IMR-90 (cell line): ENCODE measurements around the gene ENTREP3. TPM values are rescaled to one million over a fixed set of nuclear protein-coding genes. Genes with fewer than 3 reads are reported as not detected.

ENCODE experiments used
- ATAC-seq: fragments of 200-7000 bp; cut with Tn5 transposase; 2 replicates; pipeline ENCODE4 v1.9.1; 2020; ENCODE audit warnings: low read depth, mild to moderate bottlenecking, moderate library complexity
- BruUV-seq: library from RNA; stranded (reverse); fragments of 400-500 nt; replicated peaks from 2 replicates; lab custom pipeline; 2021; lab: Mats Ljungman, UMichigan
- CTCF ChIA-PET: fragments of 300-600 bp; formaldehyde crosslinking; extraction: SDS; loops from one replicate; lab custom pipeline; 2021; ENCODE audit warnings: antibody characterized with exemption; lab: Yijun Ruan, JAX
- POLR2A ChIA-PET: fragments of 300-600 bp; sonication (Branson Sonifier 250); formaldehyde crosslinking; loops from one replicate; lab custom pipeline; 2022; ENCODE audit warnings: antibody characterized with exemption; ENCODE audit not compliant: unreplicated experiment; lab: Charles Lee
- DNase-seq: peaks from one replicate; pipeline ENCODE4 v3.0.0; 2013
- H2AFZ ChIP-seq: replicated peaks from 2 replicates; pipeline ENCODE3; 2013; ENCODE audit warnings: low read length, mild to moderate bottlenecking; ENCODE audit not compliant: poor library complexity
- H2AK5ac ChIP-seq: 2 replicates; pipeline ENCODE4 v1.6.1; 2013; ENCODE audit warnings: low read depth, low read length, inconsistent platforms
- H2AK9ac ChIP-seq: replicated peaks from 2 replicates; pipeline ENCODE3; 2013; ENCODE audit warnings: mild to moderate bottlenecking, low read depth, low read length, moderate library complexity; ENCODE audit not compliant: poor library complexity
- H2BK120ac ChIP-seq: 2 replicates; pipeline ENCODE4 v1.6.1; 2013; ENCODE audit warnings: low read depth, low read length, inconsistent platforms
- H2BK15ac ChIP-seq: 3 replicates; pipeline ENCODE4 v1.6.1; 2013; ENCODE audit warnings: low read depth, low read length, inconsistent platforms
- H2BK20ac ChIP-seq: 2 replicates; pipeline ENCODE4 v1.6.1; 2013; ENCODE audit warnings: low read depth, mild to moderate bottlenecking, inconsistent platforms, low read length, moderate library complexity
- H2BK5ac ChIP-seq: 2 replicates; pipeline ENCODE4 v1.6.1; 2013; ENCODE audit warnings: mild to moderate bottlenecking, low read depth, low read length, inconsistent platforms; ENCODE audit not compliant: poor library complexity, severe bottlenecking
- H3K14ac ChIP-seq: replicated peaks from 2 replicates; pipeline ENCODE4 v1.6.1; 2013; ENCODE audit warnings: low read depth, low read length, inconsistent platforms
- H3K18ac ChIP-seq: 2 replicates; pipeline ENCODE4 v1.6.1; 2013; ENCODE audit warnings: low read depth, low read length, control low read depth
- H3K23ac ChIP-seq: 2 replicates; pipeline ENCODE4 v1.6.1; 2013; ENCODE audit warnings: low read depth, low read length, inconsistent platforms
- H3K27ac ChIP-seq: 2 replicates; pipeline ENCODE4 v1.5.1; 2013; ENCODE audit warnings: mild to moderate bottlenecking, control low read depth, low read length; ENCODE audit not compliant: insufficient read depth
- H3K27me3 ChIP-seq: 2 replicates; pipeline ENCODE4 v1.6.1; 2013; ENCODE audit warnings: low read length; ENCODE audit not compliant: control insufficient read depth, insufficient read depth
- H3K36me3 ChIP-seq: 2 replicates; pipeline ENCODE4 v1.6.1; 2013; ENCODE audit warnings: low read length, mixed read lengths; ENCODE audit not compliant: control insufficient read depth, insufficient read depth
- H3K4ac ChIP-seq: 2 replicates; pipeline ENCODE4 v1.6.1; 2013; ENCODE audit warnings: low read depth, low read length, inconsistent platforms
- H3K4me1 ChIP-seq: 2 replicates; pipeline ENCODE4 v1.6.1; 2013; ENCODE audit warnings: low read length, mixed read lengths; ENCODE audit not compliant: control insufficient read depth, insufficient read depth
- H3K4me2 ChIP-seq: 2 replicates; pipeline ENCODE4 v1.6.1; 2013; ENCODE audit warnings: low read depth, mild to moderate bottlenecking, control low read depth, low read length, moderate library complexity
- H3K4me3 ChIP-seq: 2 replicates; pipeline ENCODE4 v1.5.1; 2013; ENCODE audit warnings: low read depth, mild to moderate bottlenecking, control low read depth, low read length, moderate library complexity; ENCODE audit not compliant: insufficient read depth
- H3K56ac ChIP-seq: 2 replicates; pipeline ENCODE4 v1.6.1; 2013; ENCODE audit warnings: low read length, inconsistent platforms; ENCODE audit not compliant: insufficient read depth; ENCODE audit errors: extremely low read depth
- H3K79me1 ChIP-seq, 2 experiments: 2 replicates each; pipeline ENCODE4 v1.6.1; 2013; ENCODE audit warnings: low read length in 2 of 2, inconsistent platforms in 1 of 2, low read depth in 1 of 2
- H3K9ac ChIP-seq: 2 replicates; pipeline ENCODE4 v1.6.1; 2013; ENCODE audit warnings: low read depth, low read length, control low read depth
- H3K9me1 ChIP-seq: 2 replicates; pipeline ENCODE4 v1.6.1; 2013; ENCODE audit warnings: low read length, inconsistent platforms; ENCODE audit not compliant: insufficient read depth
- H3K9me3 ChIP-seq: 2 replicates; pipeline ENCODE4 v1.6.1; 2013; ENCODE audit warnings: low read length; ENCODE audit not compliant: control insufficient read depth, insufficient read depth
- H4K20me1 ChIP-seq: 2 replicates; pipeline ENCODE4 v1.6.1; 2013; ENCODE audit warnings: low read length, inconsistent platforms; ENCODE audit not compliant: insufficient read depth
- H4K5ac ChIP-seq: 2 replicates; pipeline ENCODE4 v1.6.1; 2013; ENCODE audit warnings: mild to moderate bottlenecking, low read depth, low read length, control low read depth
- H4K8ac ChIP-seq, 2 experiments: 2 replicates each; pipeline ENCODE4 v1.6.1; 2013; ENCODE audit warnings: low read depth in 2 of 2, low read length in 2 of 2, control low read depth in 1 of 2, inconsistent platforms in 1 of 2
- H4K91ac ChIP-seq: 2 replicates; pipeline ENCODE4 v1.6.1; 2013; ENCODE audit warnings: low read depth, low read length, inconsistent platforms; ENCODE audit not compliant: insufficient read depth
- BHLHE40 ChIP-seq: fragments of 150-350 bp; IDR thresholded peaks from 2 replicates; pipeline ENCODE4 v1.6.1; 2016; ENCODE audit warnings: mild to moderate bottlenecking, low read depth, low read length
- CHD1 ChIP-seq: IDR thresholded peaks from 2 replicates; pipeline ENCODE4 v1.6.1; 2012; ENCODE audit warnings: low read depth, low read length, improper control_type of control experiment
- MAFK ChIP-seq: IDR thresholded peaks from 2 replicates; pipeline ENCODE4 v1.6.1; 2012; ENCODE audit warnings: low read depth, low read length, improper control_type of control experiment
- MAZ ChIP-seq: IDR thresholded peaks from 2 replicates; pipeline ENCODE4 v1.6.1; 2012; ENCODE audit warnings: low read depth, mild to moderate bottlenecking, low read length, improper control_type of control experiment, moderate library complexity, borderline replicate concordance
- MXI1 ChIP-seq: IDR thresholded peaks from 2 replicates; pipeline ENCODE4 v1.6.1; 2012; ENCODE audit warnings: low read depth, mild to moderate bottlenecking, low read length, moderate library complexity, borderline replicate concordance
- NFE2L2 ChIP-seq: fragments of 150-350 bp; IDR thresholded peaks from 2 replicates; pipeline ENCODE4 v1.6.1; 2016; ENCODE audit warnings: low read depth, mild to moderate bottlenecking, low read length
- POLR2A ChIP-seq: IDR thresholded peaks from 2 replicates; pipeline ENCODE4 v1.6.1; 2012; ENCODE audit warnings: mild to moderate bottlenecking, low read depth, low read length
- RCOR1 ChIP-seq: IDR thresholded peaks from 2 replicates; pipeline ENCODE4 v1.6.1; 2012; ENCODE audit warnings: mild to moderate bottlenecking, low read length, improper control_type of control experiment; ENCODE audit not compliant: insufficient replicate concordance
- RFX5 ChIP-seq: IDR thresholded peaks from 2 replicates; pipeline ENCODE4 v1.8.0; 2012; ENCODE audit warnings: low read depth, mild to moderate bottlenecking, low read length, moderate library complexity
- SMC3 ChIP-seq: fragments of 150-350 bp; IDR thresholded peaks from 2 replicates; pipeline ENCODE4 v1.6.1; 2016; ENCODE audit warnings: low read depth, mild to moderate bottlenecking, antibody characterized with exemption, low read length, moderate library complexity
- WGBS, 2 experiments: methylation state at CpG; one replicate each; pipeline versions ENCODE4 v1.1.5 to v1.1.7; 2013; ENCODE audit warnings: missing lambda C conversion rate in 2 of 2; ENCODE audit not compliant: insufficient read length in 1 of 2; ENCODE audit errors: extremely low coverage in 2 of 2; 5-methylcytosine and 5-hydroxymethylcytosine counted together
- dilution Hi-C: fragments of 300-500 bp; cut with HindIII; formaldehyde crosslinking; loops from one replicate; pipeline ENCODE4 v1.14.3; 2018; ENCODE audit warnings: low sequenced_read_pairs; ENCODE audit not compliant: unreplicated experiment
- in situ Hi-C: fragments of 300-500 bp; cut with MboI; formaldehyde crosslinking; loops from 3 replicates; pipeline ENCODE4 v1.14.3; 2019; ENCODE audit warnings: low sequenced_read_pairs, inconsistent platforms, mixed read lengths
- intact Hi-C: fragments of 100-400 bp; cut with micrococcal nuclease; formaldehyde crosslinking; loops from 2 replicates; pipeline ENCODE4 v1.10.0; 2022
- polyA plus RNA-seq, 3 experiments: library from polyadenylated mRNA; depleted of rRNA; stranded (reverse); fragments of >200 nt; gene quantifications; 2 replicates each; pipeline ENCODE4 v1.2.3, GENCODE V29; 2012; ENCODE audit warnings: low replicate concordance in 1 of 3
- total RNA-seq: library from RNA; depleted of rRNA; stranded (reverse); fragments of >200 nt; gene quantifications from 2 replicates; pipeline ENCODE4 v1.2.3, GENCODE V29; 2012
- TF ChIP-seq, protein P1 (sequence below): conservative IDR thresholded peaks from 2 replicates; pipeline ENCODE4 v1.5.1; 2012; ENCODE audit warnings: mild to moderate bottlenecking, low read depth, low read length, improper control_type of control experiment
- TF ChIP-seq, protein P2 (sequence below): fragments of 150-350 bp; IDR thresholded peaks from 2 replicates; pipeline ENCODE4 v1.6.1; 2017; ENCODE audit warnings: mild to moderate bottlenecking, antibody characterized with exemption, low read length, low read depth
- TF ChIP-seq, protein P3 (sequence below): fragments of 150-350 bp; IDR thresholded peaks from 2 replicates; pipeline ENCODE4 v1.6.1; 2016; ENCODE audit warnings: low read depth, mild to moderate bottlenecking, low read length, moderate library complexity, borderline replicate concordance

The ENTREP3 gene
- total and polyA plus RNA-seq, 2 of the 4 experiments (the other 2 are of a cell fraction): 1.4 to 23.8 TPM

DNA sequence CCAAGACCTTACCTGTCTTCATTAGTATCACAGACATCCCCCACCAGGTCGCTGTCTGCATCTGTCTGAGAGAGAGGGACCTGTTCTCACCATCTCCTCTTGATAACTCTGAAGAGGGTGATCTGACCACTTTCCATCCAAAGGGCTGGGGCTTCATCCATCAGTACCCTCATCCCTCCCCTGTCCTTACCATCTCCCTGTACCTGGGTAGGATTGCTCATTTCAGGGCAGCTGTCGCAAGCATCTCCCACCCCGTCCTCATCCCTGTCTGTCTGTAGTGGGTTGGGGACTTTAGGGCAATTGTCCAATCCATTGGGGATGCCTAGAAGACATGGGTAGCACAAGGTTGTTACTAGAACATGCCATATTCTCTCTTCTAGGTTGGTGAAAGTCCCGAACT is 55.5 kb downstream of the ENTREP3 start:
- Histone ChIP-seq H3K4me1 (peaks cover 6% of the 10 kb centered on the region; the same call in 1 of the 2 replicates), H2AFZ (no peak overlapping the region), H3K4ac (no peak overlapping the region), H3K36me3 (peaks cover 28% of the 10 kb centered on the region), H3K27ac (no peak overlapping the region), H3K27me3 (no peaks in the 10 kb centered on the region), H2AK9ac (no peak overlapping the region), H3K4me3 (no peak overlapping the region), H2BK15ac (no peak overlapping the region), H4K5ac (no peak overlapping the region), H2BK5ac (no peak overlapping the region), H4K20me1 (no peaks in the 10 kb centered on the region), H3K9ac (no peak overlapping the region), H3K9me3 (no peaks in the 10 kb centered on the region), H3K79me1 (peaks cover 13 to 30% of the 10 kb centered on the region in 2 experiments; a peak in 3 of 4 replicates), H2BK20ac (no peak overlapping the region), H4K91ac (no peak overlapping the region), H3K4me2 (no peak overlapping the region), H3K23ac (no peak overlapping the region), H2BK120ac (no peak overlapping the region), H3K56ac (no peak overlapping the region), H3K18ac (no peak overlapping the region), H3K14ac (no peak overlapping the region), H3K9me1 (peaks cover 15% of the 10 kb centered on the region; the same call in 1 of the 2 replicates), H2AK5ac (no peak overlapping the region), H4K8ac (no peak overlapping the region)
- CTCF ChIA-PET: no interaction called here
- WGBS, 2 experiments: 60% methylated on average over 1 of the region's 4 CpGs; no CpG with 5 or more reads in 1 of the 2 experiments
- DNase-seq (no peak), ATAC-seq (no peak)
- in situ Hi-C loops (no loop called here), dilution Hi-C loops (no loop called here), intact Hi-C loops (loop anchor here (10.0 kb wide), 2 partner anchors 125 to 395 kb away; partner anchors contain the start of gene RUSC1)
- TF ChIP-seq, protein P1, sequence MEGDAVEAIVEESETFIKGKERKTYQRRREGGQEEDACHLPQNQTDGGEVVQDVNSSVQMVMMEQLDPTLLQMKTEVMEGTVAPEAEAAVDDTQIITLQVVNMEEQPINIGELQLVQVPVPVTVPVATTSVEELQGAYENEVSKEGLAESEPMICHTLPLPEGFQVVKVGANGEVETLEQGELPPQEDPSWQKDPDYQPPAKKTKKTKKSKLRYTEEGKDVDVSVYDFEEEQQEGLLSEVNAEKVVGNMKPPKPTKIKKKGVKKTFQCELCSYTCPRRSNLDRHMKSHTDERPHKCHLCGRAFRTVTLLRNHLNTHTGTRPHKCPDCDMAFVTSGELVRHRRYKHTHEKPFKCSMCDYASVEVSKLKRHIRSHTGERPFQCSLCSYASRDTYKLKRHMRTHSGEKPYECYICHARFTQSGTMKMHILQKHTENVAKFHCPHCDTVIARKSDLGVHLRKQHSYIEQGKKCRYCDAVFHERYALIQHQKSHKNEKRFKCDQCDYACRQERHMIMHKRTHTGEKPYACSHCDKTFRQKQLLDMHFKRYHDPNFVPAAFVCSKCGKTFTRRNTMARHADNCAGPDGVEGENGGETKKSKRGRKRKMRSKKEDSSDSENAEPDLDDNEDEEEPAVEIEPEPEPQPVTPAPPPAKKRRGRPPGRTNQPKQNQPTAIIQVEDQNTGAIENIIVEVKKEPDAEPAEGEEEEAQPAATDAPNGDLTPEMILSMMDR: no peak
- TF ChIP-seq RCOR1 (no peak), POLR2A (no peak), MAFK (no peak), MXI1 (no peak), SMC3 (no peak), RFX5 (no peak), MAZ (no peak), BHLHE40 (no peak), CHD1 (no peak), NFE2L2 (no peak)
- TF ChIP-seq, protein P2, sequence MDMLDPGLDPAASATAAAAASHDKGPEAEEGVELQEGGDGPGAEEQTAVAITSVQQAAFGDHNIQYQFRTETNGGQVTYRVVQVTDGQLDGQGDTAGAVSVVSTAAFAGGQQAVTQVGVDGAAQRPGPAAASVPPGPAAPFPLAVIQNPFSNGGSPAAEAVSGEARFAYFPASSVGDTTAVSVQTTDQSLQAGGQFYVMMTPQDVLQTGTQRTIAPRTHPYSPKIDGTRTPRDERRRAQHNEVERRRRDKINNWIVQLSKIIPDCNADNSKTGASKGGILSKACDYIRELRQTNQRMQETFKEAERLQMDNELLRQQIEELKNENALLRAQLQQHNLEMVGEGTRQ: no peak
- TF ChIP-seq, protein P3, sequence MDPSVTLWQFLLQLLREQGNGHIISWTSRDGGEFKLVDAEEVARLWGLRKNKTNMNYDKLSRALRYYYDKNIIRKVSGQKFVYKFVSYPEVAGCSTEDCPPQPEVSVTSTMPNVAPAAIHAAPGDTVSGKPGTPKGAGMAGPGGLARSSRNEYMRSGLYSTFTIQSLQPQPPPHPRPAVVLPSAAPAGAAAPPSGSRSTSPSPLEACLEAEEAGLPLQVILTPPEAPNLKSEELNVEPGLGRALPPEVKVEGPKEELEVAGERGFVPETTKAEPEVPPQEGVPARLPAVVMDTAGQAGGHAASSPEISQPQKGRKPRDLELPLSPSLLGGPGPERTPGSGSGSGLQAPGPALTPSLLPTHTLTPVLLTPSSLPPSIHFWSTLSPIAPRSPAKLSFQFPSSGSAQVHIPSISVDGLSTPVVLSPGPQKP: no peak
- POLR2A ChIA-PET: no interaction called here
- no TSS peak for BruUV-seq
